HCT116 (cell line): Measurements from ENCODE around the gene OSBPL10. TPM values are rescaled to one million over a fixed set of nuclear protein-coding genes. Genes with fewer than 3 reads are reported as not detected.

Experiments used
- ATAC-seq: fragments of 200-7000 bp; cut with Tn5 transposase; 2 replicates; pipeline ENCODE4 v1.9.1; 2020; ENCODE audit warnings: mild to moderate bottlenecking, moderate library complexity
- BruUV-seq: library from RNA; stranded (reverse); fragments of 400-500 nt; replicated peaks from 2 replicates; lab custom pipeline; 2021; lab: Mats Ljungman, UMichigan
- CTCF ChIA-PET: fragments of 300-600 bp; sonication (Branson Sonifier 250); formaldehyde crosslinking; loops from one replicate; lab custom pipeline; 2021; ENCODE audit warnings: antibody characterized with exemption; lab: Charles Lee
- POLR2A ChIA-PET: fragments of 300-600, 350-600 bp; sonication (Branson Sonifier 250); formaldehyde crosslinking; loops from one replicate; lab custom pipeline; 2021; ENCODE audit warnings: antibody characterized with exemption; lab: Charles Lee
- RAD21 ChIA-PET, 2 experiments: fragments of 300-600 bp; sonication (Branson Sonifier 250); formaldehyde crosslinking; loops; one replicate each; lab custom pipeline; 2023; ENCODE audit warnings: low total read pairs in 2 of 2; ENCODE audit not compliant: uncharacterized antibody in 2 of 2, unreplicated experiment in 2 of 2, low non-redundant PET in 1 of 2; lab: Charles Lee
- DNase-seq: peaks from one replicate; pipeline ENCODE4 v3.0.0-alpha.2; 2010; ENCODE audit warnings: low read depth, low spot score
- H2AFZ ChIP-seq: fragments of 200-600 bp; shearing (Covaris generic), sonication (generic); 2 replicates; pipeline ENCODE4 v1.6.1; 2017; ENCODE audit warnings: low read depth, mixed run types, mixed read lengths, antibody characterized with exemption, low read length; ENCODE audit not compliant: poor library complexity, severe bottlenecking
- H3K27ac ChIP-seq: 2 replicates; pipeline ENCODE4 v1.5.1; 2012; ENCODE audit warnings: low read depth, low read length
- H3K27me3 ChIP-seq: fragments of 200-600 bp; sonication (generic); 2 replicates; pipeline ENCODE4 v1.6.1; 2016; ENCODE audit warnings: mixed run types, low read length, mixed read lengths; ENCODE audit not compliant: insufficient read depth
- H3K36me3 ChIP-seq, 2 experiments: fragments of 200-500 bp in 1 of 2; fragments of 200-600 bp in 1 of 2; sonication (Bioruptor generic) in 1 of 2; sonication (generic) in 1 of 2; 2 replicates each; pipeline versions ENCODE4 v1.5.1 to v1.6.1; 2014 to 2016; ENCODE audit warnings: low read length in 2 of 2, inconsistent platforms in 1 of 2, mixed read lengths in 1 of 2, mixed run types in 1 of 2; ENCODE audit not compliant: insufficient read depth in 2 of 2, control insufficient read depth in 1 of 2
- H3K4me1 ChIP-seq, 2 experiments: fragments of 200-600 bp in 1 of 2; sonication (generic) in 1 of 2; 2 replicates each; pipeline versions ENCODE4 v1.5.1 to v1.6.1; 2012 to 2017; ENCODE audit warnings: low read length in 2 of 2, inconsistent platforms in 1 of 2, mild to moderate bottlenecking in 1 of 2, mixed read lengths in 1 of 2, mixed run types in 1 of 2, moderate library complexity in 1 of 2; ENCODE audit not compliant: insufficient read depth in 2 of 2, control insufficient read depth in 1 of 2
- H3K4me2 ChIP-seq: fragments of 200-600 bp; sonication (generic); 2 replicates; pipeline ENCODE4 v1.6.1; 2017; ENCODE audit warnings: mixed run types, low read length, mixed read lengths
- H3K4me3 ChIP-seq, 2 experiments: fragments of 200-600 bp in 1 of 2; sonication (generic) in 1 of 2; replicated peaks in 1 of 2; 2 replicates each; pipeline ENCODE4 v1.5.1; 2011 to 2016; ENCODE audit warnings: low read length in 2 of 2, control low read depth in 1 of 2, low read depth in 1 of 2, mild to moderate bottlenecking in 1 of 2, mixed read lengths in 1 of 2, mixed run types in 1 of 2
- H3K79me2 ChIP-seq: fragments of 200-600 bp; sonication (generic); 2 replicates; pipeline ENCODE4 v1.6.1; 2017; ENCODE audit warnings: mild to moderate bottlenecking, mixed run types, low read length, moderate library complexity, mixed read lengths; ENCODE audit not compliant: insufficient read depth
- H3K9ac ChIP-seq: fragments of 200-600 bp; sonication (generic); 2 replicates; pipeline ENCODE4 v1.6.1; 2016; ENCODE audit warnings: low read length, mixed read lengths
- H3K9me2 ChIP-seq: fragments of 200-600 bp; sonication (generic), shearing (Covaris generic); 2 replicates; pipeline ENCODE4 v1.6.1; 2017; ENCODE audit warnings: mixed run types, mild to moderate bottlenecking, moderate library complexity; ENCODE audit not compliant: insufficient read depth
- H3K9me3 ChIP-seq, 2 experiments: fragments of 200-500 bp in 1 of 2; fragments of 200-600 bp in 1 of 2; sonication (Bioruptor generic) in 1 of 2; sonication (generic) in 1 of 2; 2 replicates each; pipeline ENCODE4 v1.6.1; 2014 to 2017; ENCODE audit warnings: low read length in 2 of 2, mixed read lengths in 2 of 2, inconsistent platforms in 1 of 2, low read depth in 1 of 2, mild to moderate bottlenecking in 1 of 2, mixed run types in 1 of 2, moderate library complexity in 1 of 2; ENCODE audit not compliant: control insufficient read depth in 1 of 2, insufficient read depth in 1 of 2
- H4K20me1 ChIP-seq: fragments of 200-600 bp; sonication (generic), shearing (Covaris generic); 2 replicates; pipeline ENCODE4 v1.6.1; 2017; ENCODE audit warnings: mixed run types, mild to moderate bottlenecking, moderate library complexity; ENCODE audit not compliant: insufficient read depth
- FOSL1 ChIP-seq: IDR thresholded peaks from 2 replicates; pipeline ENCODE4 v1.6.1; 2012; ENCODE audit warnings: low read depth
- POLR2A ChIP-seq: IDR thresholded peaks from 2 replicates; pipeline ENCODE4 v1.7.0; 2011; ENCODE audit warnings: borderline replicate concordance; ENCODE audit not compliant: insufficient read depth, insufficient read length; ENCODE audit errors: extremely low read depth
- POLR2AphosphoS5 ChIP-seq: IDR thresholded peaks from 2 replicates; pipeline ENCODE4 v1.6.1; 2011; ENCODE audit warnings: mild to moderate bottlenecking, low read depth, low read length, moderate library complexity
- SIN3A ChIP-seq: IDR thresholded peaks from 2 replicates; pipeline ENCODE4 v1.6.1; 2012; ENCODE audit warnings: low read depth
- SP1 ChIP-seq: IDR thresholded peaks from 2 replicates; pipeline ENCODE4 v1.6.1; 2012; ENCODE audit warnings: low read depth
- TCF7L2 ChIP-seq: IDR thresholded peaks from 2 replicates; pipeline ENCODE4 v1.7.0; 2011; ENCODE audit warnings: borderline replicate concordance, inconsistent platforms; ENCODE audit not compliant: insufficient read depth, insufficient read length; ENCODE audit errors: extremely low read depth
- YY1 ChIP-seq: IDR thresholded peaks from 2 replicates; pipeline ENCODE4 v1.6.1; 2011; ENCODE audit warnings: low read length, low read depth, moderate library complexity, mild to moderate bottlenecking; ENCODE audit not compliant: insufficient replicate concordance; ENCODE audit errors: extremely low read depth
- ZFX ChIP-seq: fragments of 450-650 bp; IDR thresholded peaks from 2 replicates; pipeline ENCODE4 v1.6.1; 2017
- ZNF274 ChIP-seq: fragments of 200-500 bp; sonication (Bioruptor generic); IDR thresholded peaks from 2 replicates; pipeline ENCODE4 v1.6.1; 2014; ENCODE audit warnings: mild to moderate bottlenecking, low read depth, low read length, inconsistent platforms
- intact Hi-C: fragments of 100-400 bp; cut with micrococcal nuclease; formaldehyde crosslinking; loops from 2 replicates; pipeline ENCODE4 v1.10.0; 2022
- total RNA-seq: library from RNA; stranded (reverse); gene quantifications from one replicate; pipeline ENCODE4 v1.2.1, GENCODE V29; 2021; ENCODE audit not compliant: unreplicated experiment
- TF ChIP-seq, protein P1 (sequence below): IDR thresholded peaks from 2 replicates; pipeline ENCODE4 v1.6.1; 2012; ENCODE audit warnings: low read depth
- TF ChIP-seq, protein P2 (sequence below), 3 experiments: fragments of 200-600 bp in 1 of 3; sonication (generic) in 1 of 3; IDR thresholded peaks in 2 of 3; conservative IDR thresholded peaks in 1 of 3; 2 replicates each; pipeline ENCODE4 v1.5.1; 2012 to 2017; ENCODE audit warnings: low read depth in 2 of 3, low read length in 2 of 3, antibody characterized with exemption in 1 of 3, borderline replicate concordance in 1 of 3, control low read depth in 1 of 3, mild to moderate bottlenecking in 1 of 3, mixed read lengths in 1 of 3, mixed run types in 1 of 3, moderate library complexity in 1 of 3; ENCODE audit not compliant: insufficient read depth in 1 of 3
- TF ChIP-seq, protein P3 (sequence below): IDR thresholded peaks from 2 replicates; pipeline ENCODE4 v1.6.1; 2012
- TF ChIP-seq, protein P4 (sequence below): IDR thresholded peaks from 2 replicates; pipeline ENCODE4 v1.6.1; 2012

Gene OSBPL10
- total RNA-seq, 1 experiment from 2014 or later: 25.8 TPM

DNA sequence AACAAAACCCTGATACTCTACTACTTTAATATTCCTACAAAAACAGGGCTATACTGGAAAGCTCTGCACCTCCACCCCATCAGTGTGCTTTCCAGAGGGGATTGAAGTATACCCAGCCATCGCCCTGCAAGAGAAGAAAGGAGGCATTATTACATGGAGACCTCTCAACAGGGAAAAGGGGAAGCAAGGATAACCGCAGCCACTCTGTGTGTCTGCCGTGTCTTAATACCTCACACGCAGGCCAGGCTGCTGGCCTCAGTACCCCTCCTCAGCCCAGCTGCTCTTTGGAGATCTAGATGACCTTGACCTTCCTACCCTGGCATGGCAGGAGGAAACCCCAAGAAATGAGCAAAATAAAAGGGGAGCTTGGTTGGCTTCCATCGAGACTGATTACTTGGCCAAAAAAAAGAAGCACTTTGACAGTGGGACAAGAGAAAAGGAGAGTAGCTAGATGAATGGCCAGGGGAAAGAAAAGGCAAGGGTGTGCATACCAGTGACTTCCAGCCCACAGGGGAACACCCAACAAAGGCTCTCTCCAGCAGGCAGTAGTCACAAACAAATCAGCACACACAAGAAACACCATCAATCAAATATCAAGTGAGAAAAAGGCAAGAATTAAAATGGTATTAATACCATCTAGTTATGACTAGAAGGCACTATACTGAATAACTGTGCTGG is 318.9 kb downstream of the OSBPL10 start:
- Histone ChIP-seq H3K79me2 (no peaks in the 10 kb centered on the region), H3K27ac (no peak overlapping the region), H3K4me1 (no peaks in the 10 kb centered on the region), H3K27me3 (no peaks in the 10 kb centered on the region), H3K9ac (no peak overlapping the region), H2AFZ (no peak overlapping the region), H3K4me3 (no peak overlapping the region), H3K9me2 (no peaks in the 10 kb centered on the region), H3K9me3 (no peaks in the 10 kb centered on the region), H3K4me2 (no peak overlapping the region), H4K20me1 (no peaks in the 10 kb centered on the region), H3K36me3 (no peaks in the 10 kb centered on the region)
- ChIA-PET POLR2A (no interaction called here), RAD21 (no interaction called here), CTCF (no interaction called here)
- TF ChIP-seq, protein P1, sequence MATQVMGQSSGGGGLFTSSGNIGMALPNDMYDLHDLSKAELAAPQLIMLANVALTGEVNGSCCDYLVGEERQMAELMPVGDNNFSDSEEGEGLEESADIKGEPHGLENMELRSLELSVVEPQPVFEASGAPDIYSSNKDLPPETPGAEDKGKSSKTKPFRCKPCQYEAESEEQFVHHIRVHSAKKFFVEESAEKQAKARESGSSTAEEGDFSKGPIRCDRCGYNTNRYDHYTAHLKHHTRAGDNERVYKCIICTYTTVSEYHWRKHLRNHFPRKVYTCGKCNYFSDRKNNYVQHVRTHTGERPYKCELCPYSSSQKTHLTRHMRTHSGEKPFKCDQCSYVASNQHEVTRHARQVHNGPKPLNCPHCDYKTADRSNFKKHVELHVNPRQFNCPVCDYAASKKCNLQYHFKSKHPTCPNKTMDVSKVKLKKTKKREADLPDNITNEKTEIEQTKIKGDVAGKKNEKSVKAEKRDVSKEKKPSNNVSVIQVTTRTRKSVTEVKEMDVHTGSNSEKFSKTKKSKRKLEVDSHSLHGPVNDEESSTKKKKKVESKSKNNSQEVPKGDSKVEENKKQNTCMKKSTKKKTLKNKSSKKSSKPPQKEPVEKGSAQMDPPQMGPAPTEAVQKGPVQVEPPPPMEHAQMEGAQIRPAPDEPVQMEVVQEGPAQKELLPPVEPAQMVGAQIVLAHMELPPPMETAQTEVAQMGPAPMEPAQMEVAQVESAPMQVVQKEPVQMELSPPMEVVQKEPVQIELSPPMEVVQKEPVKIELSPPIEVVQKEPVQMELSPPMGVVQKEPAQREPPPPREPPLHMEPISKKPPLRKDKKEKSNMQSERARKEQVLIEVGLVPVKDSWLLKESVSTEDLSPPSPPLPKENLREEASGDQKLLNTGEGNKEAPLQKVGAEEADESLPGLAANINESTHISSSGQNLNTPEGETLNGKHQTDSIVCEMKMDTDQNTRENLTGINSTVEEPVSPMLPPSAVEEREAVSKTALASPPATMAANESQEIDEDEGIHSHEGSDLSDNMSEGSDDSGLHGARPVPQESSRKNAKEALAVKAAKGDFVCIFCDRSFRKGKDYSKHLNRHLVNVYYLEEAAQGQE: no peak
- TF ChIP-seq SIN3A (no peak), SP1 (no peak), POLR2AphosphoS5 (no peak), TCF7L2 (no peak), ZNF274 (no peak), POLR2A (no peak), FOSL1 (no peak), ZFX (no peak), YY1 (no peak)
- TF ChIP-seq, protein P2, sequence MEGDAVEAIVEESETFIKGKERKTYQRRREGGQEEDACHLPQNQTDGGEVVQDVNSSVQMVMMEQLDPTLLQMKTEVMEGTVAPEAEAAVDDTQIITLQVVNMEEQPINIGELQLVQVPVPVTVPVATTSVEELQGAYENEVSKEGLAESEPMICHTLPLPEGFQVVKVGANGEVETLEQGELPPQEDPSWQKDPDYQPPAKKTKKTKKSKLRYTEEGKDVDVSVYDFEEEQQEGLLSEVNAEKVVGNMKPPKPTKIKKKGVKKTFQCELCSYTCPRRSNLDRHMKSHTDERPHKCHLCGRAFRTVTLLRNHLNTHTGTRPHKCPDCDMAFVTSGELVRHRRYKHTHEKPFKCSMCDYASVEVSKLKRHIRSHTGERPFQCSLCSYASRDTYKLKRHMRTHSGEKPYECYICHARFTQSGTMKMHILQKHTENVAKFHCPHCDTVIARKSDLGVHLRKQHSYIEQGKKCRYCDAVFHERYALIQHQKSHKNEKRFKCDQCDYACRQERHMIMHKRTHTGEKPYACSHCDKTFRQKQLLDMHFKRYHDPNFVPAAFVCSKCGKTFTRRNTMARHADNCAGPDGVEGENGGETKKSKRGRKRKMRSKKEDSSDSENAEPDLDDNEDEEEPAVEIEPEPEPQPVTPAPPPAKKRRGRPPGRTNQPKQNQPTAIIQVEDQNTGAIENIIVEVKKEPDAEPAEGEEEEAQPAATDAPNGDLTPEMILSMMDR (IDR thresholded peaks at IDR 0.05 in 2 of 3, conservative IDR thresholded peaks at IDR 0.05 in 1 of 3; ENCODE audit: borderline replicate concordance in 1 of 3, insufficient read depth in 1 of 3, low read depth in 2 of 3, low read length in 2 of 3): no peak
- TF ChIP-seq, protein P3, sequence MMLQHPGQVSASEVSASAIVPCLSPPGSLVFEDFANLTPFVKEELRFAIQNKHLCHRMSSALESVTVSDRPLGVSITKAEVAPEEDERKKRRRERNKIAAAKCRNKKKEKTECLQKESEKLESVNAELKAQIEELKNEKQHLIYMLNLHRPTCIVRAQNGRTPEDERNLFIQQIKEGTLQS: no peak
- TF ChIP-seq, protein P4, sequence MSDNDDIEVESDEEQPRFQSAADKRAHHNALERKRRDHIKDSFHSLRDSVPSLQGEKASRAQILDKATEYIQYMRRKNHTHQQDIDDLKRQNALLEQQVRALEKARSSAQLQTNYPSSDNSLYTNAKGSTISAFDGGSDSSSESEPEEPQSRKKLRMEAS: no peak
- no TSS peak for BruUV-seq
- DNase-seq (no peak), ATAC-seq (no peak)
- intact Hi-C loops: no loop called here
